GM19025 (cell line): ENCODE measurements around the gene CFAP100.

Experiments used
- ATAC-seq: cut with Tn5 transposase; IDR thresholded peaks from one replicate; pipeline ENCODE4 v1.9.1; 2021; ENCODE audit warnings: mild to moderate bottlenecking, low read depth, moderate library complexity; ENCODE audit not compliant: unreplicated experiment

The CFAP100 gene

GRCh38 chr3:126373682-126374601, 20.8 kb upstream of the CFAP100 start:
- ATAC-seq, result no peak

GRCh38 chr3:126375835-126376331, 18.8 kb upstream of the CFAP100 start:
- ATAC-seq, result no peak

DNA sequence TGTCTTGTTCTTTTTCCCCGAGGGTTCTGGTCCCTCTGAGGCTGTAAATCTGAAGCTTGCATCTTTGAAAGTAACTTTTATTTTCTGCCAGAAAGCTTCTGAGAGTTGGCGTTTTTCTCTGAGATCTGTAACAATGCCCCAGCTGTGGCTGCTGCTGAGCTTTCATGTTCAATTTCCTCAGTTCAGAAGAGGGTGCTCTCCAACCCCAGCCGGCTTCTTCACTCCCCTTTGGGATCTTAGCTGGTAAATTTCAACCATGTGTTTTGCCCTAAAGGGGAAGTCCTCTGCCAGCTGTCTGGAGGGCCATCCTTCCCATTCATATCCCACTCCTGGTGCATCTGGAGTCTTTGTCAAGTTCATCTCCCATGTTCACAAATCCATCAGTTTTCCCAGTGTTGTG, 18.3 kb upstream of the CFAP100 start:
- ATAC-seq, result no peak

DNA sequence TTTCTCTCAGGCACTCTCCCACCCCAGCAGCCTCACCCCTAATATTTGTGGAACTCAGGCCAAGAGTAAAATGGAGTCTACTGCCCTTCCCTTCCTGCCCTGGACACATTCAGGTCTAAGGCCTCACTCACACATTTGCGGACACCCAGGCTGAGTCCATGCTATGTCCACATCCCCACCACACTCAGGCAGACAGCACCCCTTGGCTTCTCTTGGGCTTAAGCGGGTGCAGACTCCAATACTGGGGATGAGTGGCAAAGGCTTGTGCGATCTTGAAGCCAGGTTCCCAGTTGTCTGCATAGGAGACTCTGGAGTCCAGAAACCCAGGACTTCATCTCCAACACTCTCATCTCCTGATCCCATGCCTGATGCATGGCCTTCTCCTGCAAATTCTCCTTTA, 17.5 kb upstream of the CFAP100 start:
- no peak for ATAC-seq

- no peak for ATAC-seq
Observed at GRCh38 chr3:126378341-126378751, 16.4 kb upstream of the CFAP100 start.

- ATAC-seq, result no peak
Observed at GRCh38 chr3:126380011-126380768, 14.5 kb upstream of the CFAP100 start.

- no peak for ATAC-seq
Observed at GRCh38 chr3:126381966-126382365, 12.7 kb upstream of the CFAP100 start.

- no peak for ATAC-seq
Observed at GRCh38 chr3:126389112-126389793, 5.5 kb upstream of the CFAP100 start.

- no peak for ATAC-seq
Observed at GRCh38 chr3:126389794-126390146, 4.9 kb upstream of the CFAP100 start.

DNA sequence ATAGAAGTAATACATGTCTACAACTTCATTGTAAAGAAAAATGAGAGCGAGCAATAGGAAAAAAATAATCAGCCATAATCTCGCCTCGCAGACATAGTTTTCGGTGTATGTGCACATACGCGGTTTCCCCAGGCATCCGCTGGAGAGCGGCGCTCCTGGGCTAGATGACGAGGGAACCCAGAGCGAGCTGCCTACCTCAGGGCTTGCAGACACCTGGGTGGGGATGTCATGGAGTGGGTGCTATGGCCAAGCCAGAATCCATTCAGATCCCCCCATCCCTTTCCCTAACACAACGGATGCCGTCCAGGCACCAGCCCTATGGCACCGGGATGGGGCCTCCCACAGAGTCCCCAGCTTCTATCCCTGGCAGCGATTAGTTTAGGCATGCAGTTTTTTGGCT, 4.5 kb upstream of the CFAP100 start:
- ATAC-seq, result no peak

GRCh38 chr3:126390751-126391150, 4.0 kb upstream of the CFAP100 start:
- no peak for ATAC-seq

DNA sequence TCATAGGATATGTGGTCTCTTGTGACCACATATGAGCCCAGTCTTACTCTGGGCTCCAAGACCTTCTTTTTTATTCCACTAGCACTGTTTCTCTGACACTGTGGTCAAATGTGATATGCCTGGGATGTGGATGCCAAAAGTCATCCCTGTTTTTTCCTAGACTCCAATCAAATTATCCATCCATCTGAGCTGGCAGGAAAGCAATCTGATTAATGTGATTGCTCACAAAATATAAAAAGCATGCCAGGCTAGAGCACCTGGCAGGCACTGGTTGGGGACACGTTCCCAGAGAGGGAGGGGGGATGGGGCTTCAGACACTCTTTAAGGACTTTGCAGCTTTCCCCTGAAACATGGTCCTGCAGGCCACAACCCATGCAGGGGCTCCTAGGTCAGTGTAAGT, 3.1 kb upstream of the CFAP100 start:
- ATAC-seq, result no peak

GRCh38 chr3:126392246-126392645, 2.5 kb upstream of the CFAP100 start:
- no peak for ATAC-seq

GRCh38 chr3:126393563-126393962, 1.1 kb upstream of the CFAP100 start:
- ATAC-seq, result no peak

DNA sequence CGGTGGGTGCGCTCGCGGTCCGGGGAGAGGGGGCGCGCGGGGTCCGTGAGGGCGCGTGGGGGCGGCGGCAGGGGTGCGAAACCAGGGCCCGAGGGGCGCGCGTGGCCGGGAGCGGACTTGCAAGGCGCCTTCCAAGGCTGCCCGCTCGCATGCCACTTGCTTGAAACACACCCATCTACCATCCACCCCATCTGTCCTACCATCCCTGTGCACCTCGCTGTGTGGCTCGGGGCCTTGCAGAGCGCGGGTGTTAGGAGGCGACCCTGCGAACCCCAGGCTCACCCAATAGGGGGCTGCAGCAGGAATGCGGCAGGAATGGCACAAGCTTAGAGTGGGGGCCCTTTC, 240 bp downstream of the CFAP100 start:
- ATAC-seq, result no peak

DNA sequence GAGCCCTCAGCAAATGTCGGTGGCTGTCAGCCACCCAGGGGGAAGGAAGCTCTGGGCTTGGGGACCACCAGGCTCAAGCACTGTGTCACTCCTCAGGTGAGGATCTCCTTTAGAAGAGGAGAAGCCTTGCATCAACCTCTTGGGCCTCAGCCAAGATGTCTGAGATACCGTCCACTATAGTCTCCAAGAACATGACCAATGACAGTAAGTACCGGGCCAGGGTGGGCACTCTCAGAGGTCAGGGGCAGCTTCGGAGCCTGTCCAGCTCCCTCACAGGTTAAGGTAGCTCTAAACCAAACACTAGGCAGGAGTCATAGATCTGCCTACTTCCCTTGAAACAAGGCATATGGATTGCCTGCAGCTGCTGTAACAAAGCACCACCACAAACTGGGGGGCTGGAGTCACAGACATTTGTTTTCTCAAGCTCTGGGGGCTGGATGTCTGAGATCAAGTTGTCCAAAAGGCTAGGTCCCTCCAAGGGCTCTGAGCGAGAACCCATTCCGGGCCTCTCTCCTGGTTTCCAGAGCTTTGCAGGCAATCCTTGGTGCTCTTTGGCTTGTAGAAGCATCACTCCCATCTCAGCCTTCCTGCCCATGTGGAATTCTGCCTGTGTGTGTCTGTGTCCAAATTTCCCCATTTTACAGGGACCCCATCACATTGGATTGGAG, 1.3 kb downstream of the CFAP100 start:
- ATAC-seq, result no peak

- no peak for ATAC-seq
Observed at GRCh38 chr3:126396536-126396935, 1.8 kb downstream of the CFAP100 start.

- ATAC-seq, result no peak
Observed at GRCh38 chr3:126397610-126398422, 3.1 kb downstream of the CFAP100 start.

DNA sequence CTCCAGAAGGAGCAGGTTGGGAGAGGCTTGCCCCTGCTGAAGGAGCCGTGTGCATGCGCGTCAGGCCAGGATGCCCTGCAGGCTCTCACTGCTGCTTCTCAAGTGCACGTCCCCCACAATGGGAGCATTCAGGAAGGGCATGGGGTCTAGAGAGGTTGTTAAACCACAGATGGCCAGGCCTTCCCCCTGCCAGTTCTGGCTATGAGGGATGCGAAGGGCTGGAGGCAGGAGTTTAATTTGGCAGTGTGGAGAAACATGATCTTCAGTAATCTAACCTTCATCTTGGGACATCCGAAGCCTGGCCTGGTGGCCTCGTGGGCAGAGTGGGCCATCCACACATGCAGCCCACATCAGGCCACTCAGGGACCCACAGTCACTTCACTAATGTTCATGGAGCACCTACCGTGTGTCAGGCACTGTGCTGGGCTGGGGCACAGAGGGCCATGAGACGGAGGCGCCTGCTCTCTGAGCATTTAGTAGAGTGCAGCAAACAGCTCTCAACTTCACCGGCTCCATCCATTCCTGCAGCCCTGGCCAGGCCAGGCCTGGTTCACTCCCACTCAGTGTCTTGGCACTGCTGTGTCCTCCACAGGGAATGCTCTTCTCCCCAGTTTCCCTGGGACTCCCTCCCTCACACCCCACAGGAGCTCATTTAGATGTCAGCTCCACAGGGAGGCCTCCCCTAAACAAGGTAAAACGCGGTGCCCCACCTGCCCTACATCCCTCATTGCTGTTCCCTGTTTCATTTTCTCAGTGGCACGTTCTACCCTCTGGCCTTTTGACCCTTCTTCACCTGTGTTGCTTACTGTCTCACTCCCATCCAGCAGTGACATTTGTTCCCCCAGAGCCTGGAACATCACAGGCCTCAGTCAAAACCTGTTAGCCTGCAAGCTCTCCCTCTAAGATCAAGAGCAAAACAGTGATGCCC, 4.0 kb downstream of the CFAP100 start:
- no peak for ATAC-seq
